Effector CD4-positive, alpha-beta T cell (primary cell): ENCODE results near the gene CDH4.

ENCODE experiments used
- DNase-seq: peaks from one replicate; pipeline ENCODE4 v3.0.0-alpha.2; 2020

CDH4 gene

GRCh38 chr20:61593516-61593915 lies 341.5 kb downstream of the CDH4 start:
- DNase-seq = no peak

DNA sequence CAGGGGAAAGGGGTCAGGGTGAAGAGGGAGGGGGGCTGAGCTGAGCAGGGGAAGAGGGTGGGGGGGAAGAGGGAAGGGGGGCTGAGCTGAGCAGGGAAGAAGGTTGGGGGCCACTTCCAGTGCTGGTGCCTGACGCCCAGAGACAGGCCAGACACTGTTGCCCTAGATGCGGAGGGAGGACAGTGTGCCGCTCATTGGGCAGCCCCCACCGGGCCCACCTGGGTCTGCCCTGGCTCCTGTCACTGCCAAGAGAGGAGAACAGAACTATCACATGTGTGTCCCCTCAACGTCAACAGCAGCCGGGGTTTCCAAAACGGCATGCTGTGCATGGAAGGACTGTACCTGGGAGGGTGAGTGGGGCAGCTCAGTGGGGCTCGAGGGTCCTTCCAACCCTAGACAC lies 342.1 kb downstream of the CDH4 start:
- no peak for DNase-seq

DNA sequence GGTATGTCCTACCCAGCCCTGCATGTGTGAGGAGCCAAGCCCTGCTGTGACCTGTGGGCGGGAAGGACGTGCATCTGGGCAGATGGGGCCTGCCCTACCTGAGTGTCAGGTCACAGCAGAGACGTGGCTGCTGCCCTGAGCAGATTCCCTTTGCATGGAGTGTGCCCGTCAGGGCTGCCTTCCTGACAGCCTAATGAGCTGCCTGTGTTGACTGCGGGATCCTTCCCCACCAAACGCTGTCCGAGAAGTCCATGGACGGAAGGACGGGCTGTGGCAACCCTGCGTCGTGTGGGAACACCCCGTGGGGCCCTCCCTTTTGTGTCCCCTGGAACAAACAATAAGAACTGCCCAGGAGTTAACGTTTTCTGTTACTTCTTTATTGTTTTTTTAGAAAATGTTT lies 343.2 kb downstream of the CDH4 start:
- DNase-seq = no peak

DNA sequence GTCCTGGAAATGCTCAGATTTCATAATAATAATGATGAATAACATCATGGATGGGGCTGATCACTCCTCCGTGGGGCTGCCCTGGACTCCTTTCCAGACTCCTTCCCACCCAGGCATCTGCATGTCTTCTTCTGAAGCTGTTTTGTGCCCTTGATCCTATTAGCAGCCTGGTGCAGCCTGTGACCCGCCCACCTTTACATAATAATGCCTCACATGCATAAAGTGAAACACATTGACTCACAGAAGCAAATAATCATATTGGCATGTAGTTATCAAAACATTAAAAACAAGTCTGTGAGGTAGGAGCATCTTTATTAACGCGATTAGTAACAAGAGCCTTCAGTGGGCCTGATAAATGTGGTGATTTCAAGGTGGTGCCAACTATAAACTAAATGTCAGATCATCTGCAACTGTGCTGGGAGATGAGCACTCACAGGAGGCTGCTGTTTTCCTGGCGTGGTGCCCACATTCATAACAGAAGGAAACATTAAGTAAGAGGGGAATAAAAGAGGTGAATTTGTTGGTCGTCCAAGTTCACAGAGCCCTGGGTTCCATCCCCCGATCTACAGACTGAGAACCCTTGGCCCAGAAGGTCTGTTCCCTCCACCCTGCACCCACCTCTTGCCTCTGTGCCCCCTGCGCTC lies 344.7 kb downstream of the CDH4 start:
- no peak for DNase-seq

- no peak for DNase-seq
Measured at GRCh38 chr20:61597996-61598395, 345.9 kb downstream of the CDH4 start.

GRCh38 chr20:61598586-61598985 lies 346.5 kb downstream of the CDH4 start:
- DNase-seq = no peak

DNA sequence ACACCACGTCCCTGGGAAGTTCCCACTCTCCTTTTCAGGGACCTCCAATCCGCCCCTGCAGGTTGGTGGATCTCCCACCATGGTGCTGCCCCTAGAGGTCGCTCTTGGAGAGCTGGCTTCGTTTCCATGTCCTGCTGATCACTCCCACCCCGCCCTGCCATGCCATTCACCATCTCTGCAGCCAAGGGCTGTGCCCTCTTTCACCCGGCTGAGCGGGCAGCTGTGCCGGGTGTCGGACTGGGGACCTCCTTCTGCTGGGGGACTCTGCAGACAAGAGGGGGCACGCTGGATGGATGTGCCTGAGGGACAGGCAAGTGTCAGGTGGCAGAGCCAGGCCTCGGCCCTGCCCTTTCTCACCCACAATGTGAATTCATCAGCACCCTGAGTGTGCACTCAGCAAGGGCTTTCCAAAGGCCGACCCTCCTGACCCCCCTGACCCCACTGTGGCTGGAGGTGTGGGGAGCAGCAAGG lies 347.0 kb downstream of the CDH4 start:
- DNase-seq = no peak

DNA sequence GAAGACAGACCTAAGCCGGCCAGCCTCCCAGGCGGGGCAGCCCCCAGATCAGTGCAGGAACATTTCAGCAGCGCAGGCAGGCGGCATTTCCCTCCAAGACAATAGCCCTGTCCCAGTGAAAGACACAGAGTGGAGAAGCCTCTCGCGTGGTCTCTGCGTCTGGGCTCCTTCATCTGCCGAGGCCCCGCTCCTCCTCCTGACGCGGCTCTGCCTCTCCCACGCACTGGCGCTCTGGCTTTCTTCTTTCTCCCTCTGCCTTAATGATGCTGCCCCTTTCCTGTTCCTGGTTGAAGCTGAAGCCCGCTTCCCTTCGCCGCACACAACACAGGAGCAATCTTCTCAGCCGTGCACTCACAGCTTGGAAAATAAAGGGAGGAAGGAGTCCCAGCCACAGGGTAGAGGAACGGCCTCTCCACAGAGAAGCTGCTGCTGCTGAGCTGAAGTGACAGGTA lies 347.5 kb downstream of the CDH4 start:
- no peak for DNase-seq

DNA sequence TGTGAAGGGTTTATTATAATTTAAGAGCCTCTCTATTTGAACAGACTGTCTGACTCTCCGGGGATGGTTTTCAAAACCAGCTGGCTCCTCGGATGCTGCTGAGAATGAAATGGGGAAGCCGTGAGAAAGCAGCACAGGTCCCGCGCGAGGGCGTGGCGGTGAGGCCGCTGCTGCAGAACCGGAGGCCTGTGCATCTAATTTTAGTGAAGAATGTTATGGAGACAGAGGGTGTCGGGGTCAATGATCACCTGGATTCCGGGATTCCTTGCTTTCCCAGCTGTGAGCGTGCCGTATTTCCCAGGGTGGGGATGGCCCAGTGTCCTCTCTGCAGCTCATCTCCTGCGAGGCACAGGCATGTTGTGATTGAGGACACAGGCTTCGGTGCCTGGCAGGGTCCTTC lies 348.0 kb downstream of the CDH4 start:
- DNase-seq = no peak

DNA sequence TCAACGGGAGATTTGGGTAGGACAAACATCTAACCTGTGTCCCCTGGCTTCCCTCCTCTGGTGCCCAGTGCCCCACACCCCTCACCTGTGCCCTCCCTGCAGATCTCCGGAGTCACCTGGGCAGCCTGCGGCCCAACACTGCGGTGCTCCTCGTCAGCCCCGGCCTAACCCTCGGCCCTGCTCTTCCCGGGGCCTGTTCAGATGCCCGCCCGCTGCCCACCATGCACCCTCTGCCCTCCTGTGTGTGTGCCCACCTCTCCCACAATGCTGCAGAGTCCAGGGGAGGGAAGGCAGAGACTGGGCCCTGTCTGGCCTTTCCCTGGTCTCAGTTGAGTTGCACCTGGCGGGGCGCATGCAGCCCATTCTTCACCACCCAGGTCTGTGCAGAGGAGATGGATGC lies 349.3 kb downstream of the CDH4 start:
- no peak for DNase-seq

GRCh38 chr20:61601853-61602252 lies 349.8 kb downstream of the CDH4 start:
- no peak for DNase-seq

GRCh38 chr20:61603715-61604114 lies 351.7 kb downstream of the CDH4 start:
- DNase-seq = no peak

DNA sequence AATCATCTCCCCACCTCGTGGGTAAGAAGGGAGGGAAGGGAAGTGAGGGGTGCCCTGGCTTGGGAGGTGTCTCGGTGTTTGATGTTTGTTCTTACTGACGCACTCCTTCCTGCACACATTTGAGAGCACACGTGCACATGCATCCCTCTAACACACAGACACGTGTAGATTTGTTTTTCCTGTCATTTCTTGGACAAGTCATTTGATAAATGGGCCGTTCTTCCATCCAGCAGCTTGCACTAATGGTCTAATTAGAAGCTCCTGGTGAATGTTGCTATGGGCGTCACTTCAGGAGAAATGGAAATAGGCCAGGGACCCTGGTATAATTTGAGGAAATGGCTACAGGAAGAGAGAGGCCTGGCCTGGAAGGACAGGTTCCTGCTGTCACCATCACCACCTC lies 352.5 kb downstream of the CDH4 start:
- DNase-seq = no peak

GRCh38 chr20:61605283-61605682 lies 353.2 kb downstream of the CDH4 start:
- no peak for DNase-seq

GRCh38 chr20:61605862-61606557 lies 353.9 kb downstream of the CDH4 start:
- no peak for DNase-seq

DNA sequence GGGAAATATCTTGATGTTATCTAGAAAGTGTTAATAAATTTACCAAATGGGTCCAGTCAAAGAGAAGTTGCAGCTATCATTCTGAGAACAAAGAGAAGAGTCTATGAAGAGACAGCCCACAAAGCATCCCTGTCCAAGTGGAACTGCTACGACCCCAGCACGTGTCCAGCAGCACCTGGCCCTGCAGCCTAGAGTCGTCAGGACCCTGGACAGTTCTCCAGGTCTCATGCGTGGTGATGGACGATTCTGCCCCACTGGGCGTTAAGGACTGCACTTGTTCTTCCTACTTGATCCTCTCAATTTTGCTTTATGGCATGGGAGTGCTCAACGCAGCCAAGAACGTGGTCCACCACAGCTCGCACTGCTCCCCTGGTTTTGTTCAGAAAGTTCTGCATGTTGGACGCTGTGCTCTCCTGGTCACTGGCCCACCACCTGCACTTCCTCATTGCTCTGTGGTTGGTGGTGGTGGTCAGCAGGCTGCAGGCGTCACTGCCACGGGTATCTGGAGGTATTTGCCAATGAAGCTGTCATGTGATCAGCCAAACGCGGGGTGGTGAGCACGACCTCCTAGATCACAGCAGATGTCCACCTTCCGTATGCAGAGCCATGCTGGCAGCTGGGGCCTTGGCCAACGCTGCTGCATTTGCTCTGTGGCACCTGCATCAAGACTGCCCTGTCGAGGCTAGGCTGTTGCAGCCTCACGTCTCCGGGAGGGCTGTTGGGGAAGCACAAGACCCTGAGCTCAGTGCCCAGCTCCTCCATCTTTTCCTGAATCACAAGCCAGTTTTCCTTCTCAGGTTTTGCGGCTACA lies 356.4 kb downstream of the CDH4 start:
- no peak for DNase-seq

DNA sequence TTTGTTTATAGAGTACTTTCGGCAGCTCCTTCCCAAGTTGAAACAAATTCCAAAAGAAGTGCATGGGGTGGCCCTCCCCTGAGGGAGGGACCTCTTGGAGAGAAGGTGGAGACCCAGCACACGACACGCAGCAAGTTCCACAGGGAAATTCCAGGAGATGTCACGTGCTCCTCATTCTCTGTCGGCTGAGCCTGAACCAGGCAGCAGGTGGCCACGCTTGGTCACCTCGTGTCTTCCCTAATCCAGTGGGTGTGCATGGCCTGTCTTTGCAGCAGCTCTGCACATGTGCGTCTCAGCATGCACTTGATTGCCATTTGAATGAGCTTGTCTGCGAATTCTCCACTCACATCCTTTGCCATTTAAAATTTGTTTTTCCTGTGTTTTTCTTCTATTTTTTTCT lies 357.4 kb downstream of the CDH4 start:
- DNase-seq = no peak

DNA sequence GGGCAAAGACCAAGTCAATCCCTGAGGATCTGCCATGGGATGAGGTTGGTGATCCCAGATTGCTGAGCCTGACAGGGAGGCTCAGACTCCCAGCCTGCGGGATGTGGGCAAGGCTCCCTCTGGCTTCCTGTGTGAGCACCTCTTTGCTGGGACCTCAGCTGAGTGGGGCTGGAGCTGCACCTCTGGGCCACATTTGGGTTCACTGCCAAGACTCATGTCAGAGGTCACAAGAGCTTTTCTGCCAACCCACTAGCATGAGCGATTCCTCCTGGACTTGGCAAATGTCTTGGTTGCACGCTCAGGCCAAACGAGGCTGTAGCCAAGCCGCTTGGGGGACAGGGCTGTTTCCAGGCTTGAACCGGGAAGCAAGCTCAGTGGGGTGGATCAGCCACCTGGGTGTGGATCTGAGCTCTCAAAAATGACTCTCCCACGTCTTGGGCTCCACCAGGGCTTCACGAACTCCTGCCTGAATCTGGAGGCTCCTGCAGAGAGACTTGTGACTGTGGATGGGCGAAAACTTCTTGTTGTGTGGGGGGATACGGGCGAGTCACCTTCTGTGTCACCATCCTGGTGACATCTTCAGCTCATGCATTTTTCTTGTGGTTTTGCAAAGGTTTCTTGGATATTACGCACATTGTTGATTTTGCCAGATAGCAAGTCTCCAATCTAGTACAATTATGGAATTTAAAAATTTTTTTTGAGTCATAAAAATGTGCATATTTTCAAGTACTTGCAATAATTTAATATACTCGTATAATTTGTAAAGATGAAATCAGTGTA lies 359.5 kb downstream of the CDH4 start:
- no peak for DNase-seq

DNA sequence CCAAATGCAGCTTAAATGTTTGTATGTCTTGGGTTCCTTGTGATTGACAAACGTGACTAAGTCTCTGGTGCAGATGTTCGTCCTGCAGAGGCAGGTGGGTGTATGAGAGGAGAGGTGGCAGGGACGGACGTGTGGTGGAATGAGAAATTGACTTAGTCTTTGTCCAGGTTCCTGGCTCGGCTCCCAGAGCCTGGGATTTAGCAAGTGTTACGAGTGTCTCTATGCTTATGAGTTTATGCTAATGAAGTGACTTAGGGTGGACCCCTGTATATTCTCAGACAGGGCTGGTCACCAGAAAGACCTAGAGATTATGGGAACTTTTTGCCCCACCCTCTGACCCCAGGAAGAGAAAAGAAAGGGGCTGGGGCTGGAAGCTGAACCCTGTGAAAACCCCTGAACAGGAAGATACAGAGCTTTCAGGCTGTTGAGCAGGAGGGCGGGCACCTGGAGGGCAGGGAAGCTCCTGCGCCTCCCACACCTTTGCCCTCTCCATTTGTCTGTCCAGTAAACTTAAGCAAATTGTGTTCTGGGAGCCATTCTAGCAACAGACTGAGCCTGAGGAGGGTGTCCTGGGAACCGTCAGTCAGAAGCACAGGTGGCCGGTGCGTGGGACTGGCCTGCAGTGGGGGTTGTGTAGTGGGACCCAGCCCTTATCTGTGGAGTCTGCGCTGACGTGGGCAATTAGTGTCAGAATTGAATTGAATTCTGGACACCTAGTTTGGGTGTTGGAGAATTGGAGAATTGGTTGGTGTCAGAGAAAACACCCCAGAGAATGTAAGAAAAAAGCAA lies 362.1 kb downstream of the CDH4 start:
- no peak for DNase-seq

DNA sequence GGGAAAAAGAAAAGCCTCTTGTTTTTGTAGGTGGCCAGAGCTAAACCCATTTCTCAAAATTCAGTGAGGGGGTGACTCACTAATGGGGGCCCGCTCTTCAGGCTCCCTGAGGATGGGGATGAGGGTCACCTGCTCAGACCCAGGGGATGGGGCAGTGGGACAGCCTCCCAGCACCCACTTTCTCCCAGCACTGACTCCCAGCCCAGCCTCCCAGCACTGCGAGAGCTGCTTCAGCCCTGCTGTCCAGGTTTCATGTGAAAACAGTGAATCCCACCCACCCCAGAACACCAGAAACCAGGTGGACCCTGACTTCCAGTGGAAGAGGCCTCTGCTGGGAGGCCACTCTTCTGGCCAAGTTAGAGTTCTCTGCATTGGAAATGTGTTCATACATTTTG lies 362.6 kb downstream of the CDH4 start:
- DNase-seq = no peak

- no peak for DNase-seq
Measured at GRCh38 chr20:61615806-61616205, 363.7 kb downstream of the CDH4 start.

DNA sequence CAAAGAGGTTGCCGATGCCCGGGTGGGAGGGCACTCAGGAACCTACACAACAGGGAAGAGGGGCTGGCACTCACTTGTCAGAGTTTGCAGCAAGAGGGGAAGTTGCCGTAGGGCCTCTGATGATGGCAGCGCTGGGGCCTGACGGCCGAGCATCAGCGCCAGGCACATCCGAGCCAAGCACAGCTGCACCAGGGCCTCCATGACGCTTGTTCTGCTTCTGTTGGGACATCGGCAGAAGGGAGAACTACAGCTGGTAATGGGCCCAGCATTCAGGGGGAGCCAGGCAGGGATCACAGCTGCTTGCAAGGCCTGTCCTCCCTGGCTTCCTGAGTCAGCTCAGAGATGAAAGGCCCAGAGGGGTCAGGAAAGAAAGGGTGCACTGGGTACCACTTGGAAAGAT lies 367.7 kb downstream of the CDH4 start:
- no peak for DNase-seq
